OCI-LY7 (cell line): ENCODE results near the gene NHS. TPM values are rescaled to one million over a fixed set of nuclear protein-coding genes. Genes with fewer than 3 reads are reported as not detected.

ENCODE experiments used
- BruUV-seq: library from RNA; stranded (reverse); fragments of 400-500 nt; replicated peaks from 2 replicates; lab custom pipeline; 2021; lab: Mats Ljungman, UMichigan
- CTCF ChIA-PET: fragments of 300-600 bp; sonication (Branson Sonifier 250); formaldehyde crosslinking; loops from one replicate; lab custom pipeline; 2022; ENCODE audit warnings: antibody characterized with exemption; ENCODE audit not compliant: unreplicated experiment; lab: Charles Lee
- POLR2A ChIA-PET: fragments of 300-600 bp; sonication (Branson Sonifier 250); formaldehyde crosslinking; loops from one replicate; lab custom pipeline; 2022; ENCODE audit warnings: antibody characterized with exemption; lab: Charles Lee
- DNase-seq: peaks from one replicate; pipeline ENCODE4 v3.0.0-alpha.2; 2015; ENCODE audit warnings: low spot score
- H2AFZ ChIP-seq: fragments of 200-600 bp; sonication (generic), shearing (Covaris generic); 2 replicates; pipeline ENCODE4 v1.6.1; 2014; ENCODE audit warnings: mild to moderate bottlenecking, antibody characterized with exemption, low read length, moderate library complexity
- H3K27ac ChIP-seq: fragments of 200-600 bp; sonication (generic); 2 replicates; pipeline ENCODE4 v1.5.1; 2014; ENCODE audit warnings: mixed run types, low read depth, mild to moderate bottlenecking, moderate library complexity, low read length, inconsistent platforms; ENCODE audit not compliant: poor library complexity, severe bottlenecking
- H3K36me3 ChIP-seq: fragments of 200-600 bp; sonication (generic); 2 replicates; pipeline ENCODE4 v1.6.1; 2014; ENCODE audit warnings: mild to moderate bottlenecking, antibody characterized with exemption, low read length, moderate library complexity, mixed read lengths; ENCODE audit not compliant: insufficient read depth
- H3K4me1 ChIP-seq: fragments of 200-600 bp; sonication (generic); 2 replicates; pipeline ENCODE4 v1.5.1; 2014; ENCODE audit warnings: mild to moderate bottlenecking, low read length; ENCODE audit not compliant: insufficient read depth, poor library complexity, severe bottlenecking
- H3K4me2 ChIP-seq: fragments of 200-600 bp; sonication (generic); 2 replicates; pipeline ENCODE4 v1.6.1; 2014; ENCODE audit warnings: mild to moderate bottlenecking, low read length
- H3K4me3 ChIP-seq: fragments of 200-600 bp; sonication (generic); 2 replicates; pipeline ENCODE4 v1.5.1; 2014; ENCODE audit warnings: mild to moderate bottlenecking, low read depth, low read length; ENCODE audit not compliant: poor library complexity, severe bottlenecking
- H3K79me2 ChIP-seq: fragments of 200-600 bp; sonication (generic); 2 replicates; pipeline ENCODE4 v1.6.1; 2016; ENCODE audit warnings: low read depth, mild to moderate bottlenecking, low read length, moderate library complexity, mixed read lengths; ENCODE audit not compliant: insufficient read depth
- H3K9me2 ChIP-seq: fragments of 200-600 bp; sonication (generic); 2 replicates; pipeline ENCODE4 v1.6.1; 2016; ENCODE audit warnings: mild to moderate bottlenecking, low read length, mixed read lengths; ENCODE audit not compliant: insufficient read depth
- H3K9me3 ChIP-seq: fragments of 200-600 bp; sonication (generic); 2 replicates; pipeline ENCODE4 v1.6.1; 2014; ENCODE audit warnings: mild to moderate bottlenecking, mixed run types, low read length, mixed read lengths
- H4K20me1 ChIP-seq: fragments of 200-600 bp; sonication (generic); 2 replicates; pipeline ENCODE4 v1.6.1; 2014; ENCODE audit warnings: mild to moderate bottlenecking, antibody characterized with exemption, low read length, moderate library complexity, mixed read lengths; ENCODE audit not compliant: insufficient read depth
- CTCF ChIP-seq: fragments of 200-600 bp; sonication (generic); conservative IDR thresholded peaks from 2 replicates; pipeline ENCODE4 v1.5.1; 2014; ENCODE audit warnings: mild to moderate bottlenecking, antibody characterized with exemption, low read length, moderate library complexity, mixed read lengths
- EZH2phosphoT487 ChIP-seq: fragments of 200-600 bp; sonication (generic); IDR thresholded peaks from 2 replicates; pipeline ENCODE4 v1.6.1; 2018; ENCODE audit warnings: low read depth, borderline replicate concordance, mild to moderate bottlenecking, mixed run types, antibody characterized with exemption, low read length, moderate library complexity, mixed read lengths
- intact Hi-C: fragments of 100-400 bp; cut with micrococcal nuclease; formaldehyde crosslinking; loops from one replicate; pipeline ENCODE4 v1.10.0; 2022; ENCODE audit not compliant: unreplicated experiment
- total RNA-seq, 2 experiments: library from RNA; depleted of rRNA in 1 of 2; stranded (reverse); fragments of >200 nt in 1 of 2; shearing (Covaris generic) in 1 of 2; gene quantifications; 2 replicates each; pipeline ENCODE4 v1.2.3, GENCODE V29; 2014 to 2022

NHS gene
- total RNA-seq, 2 experiments from 2014 or later = not detected

- no TSS peak for BruUV-seq
- DNase-seq = no peak
- TF ChIP-seq EZH2phosphoT487 (no peak), CTCF (no peak)
- intact Hi-C loops = no loop called here
- CTCF ChIA-PET = no interaction called here
- Histone ChIP-seq H2AFZ (no peak overlapping the region), H3K36me3 (no peaks in the 10 kb centered on the region), H3K4me3 (no peak overlapping the region), H3K4me2 (no peak overlapping the region), H3K27ac (no peak overlapping the region), H3K4me1 (no peaks in the 10 kb centered on the region), H3K79me2 (no peaks in the 10 kb centered on the region), H3K9me3 (no peaks in the 10 kb centered on the region), H3K9me2 (no peaks in the 10 kb centered on the region), H4K20me1 (no peaks in the 10 kb centered on the region)
- POLR2A ChIA-PET = no interaction called here
Observed at GRCh38 chrX:17707731-17708130, 332.7 kb downstream of the NHS start.

GRCh38 chrX:17710871-17711301 is 335.9 kb downstream of the NHS start:
- BruUV-seq = no TSS peak

GRCh38 chrX:17713288-17713687 is 338.3 kb downstream of the NHS start:
- TF ChIP-seq EZH2phosphoT487 (no peak), CTCF (no peak)
- no peaks in the 10 kb centered on the region for H3K79me2 ChIP-seq
- no peak overlapping the region for H3K4me3 ChIP-seq
- no peaks in the 10 kb centered on the region for H3K36me3 ChIP-seq
- H3K9me2 ChIP-seq = no peaks in the 10 kb centered on the region
- H4K20me1 ChIP-seq = no peaks in the 10 kb centered on the region
- ChIA-PET POLR2A (no interaction called here), CTCF (no interaction called here)
- no peak overlapping the region for H3K27ac ChIP-seq
- no peaks in the 10 kb centered on the region for H3K9me3 ChIP-seq
- no peak overlapping the region for H2AFZ ChIP-seq
- DNase-seq = no peak
- BruUV-seq = no TSS peak
- H3K4me1 ChIP-seq = no peaks in the 10 kb centered on the region
- H3K4me2 ChIP-seq = no peak overlapping the region
- intact Hi-C loops = no loop called here

More at GRCh38 chrX:17710871-17711301, 335.9 kb downstream of the NHS start:
- no peak overlapping the region for H3K4me3 ChIP-seq
- H3K36me3 ChIP-seq = no peaks in the 10 kb centered on the region
- H2AFZ ChIP-seq = no peak overlapping the region
- no peak for DNase-seq
- CTCF ChIA-PET = interaction anchor here (0.5 kb wide), 1 partner anchor 168 kb away, joined by 3 read pairs; no protein-coding TSS in a partner anchor
- H3K27ac ChIP-seq = no peak overlapping the region
- no peak for TF ChIP-seq EZH2phosphoT487
- H3K9me2 ChIP-seq = no peaks in the 10 kb centered on the region
- H3K4me1 ChIP-seq = no peaks in the 10 kb centered on the region
- H3K79me2 ChIP-seq = no peaks in the 10 kb centered on the region
- POLR2A ChIA-PET = no interaction called here
- intact Hi-C loops = no loop called here
- H4K20me1 ChIP-seq = no peaks in the 10 kb centered on the region
- H3K4me2 ChIP-seq = no peak overlapping the region
- no peaks in the 10 kb centered on the region for H3K9me3 ChIP-seq
